GM12875 (cell line): ENCODE data around the gene FYN.

Source experiments
- H3K4me3 ChIP-seq: one replicate; pipeline ENCODE4 v1.5.1; 2011; ENCODE audit warnings: low read depth, low read length, control low read depth
- TF ChIP-seq, protein P1 (sequence below): IDR thresholded peaks from 2 replicates; pipeline ENCODE4 v1.5.1; 2011; ENCODE audit warnings: low read depth, mild to moderate bottlenecking, control low read depth, inconsistent platforms, low read length, moderate library complexity, borderline replicate concordance; ENCODE audit not compliant: insufficient read depth

The FYN gene

DNA sequence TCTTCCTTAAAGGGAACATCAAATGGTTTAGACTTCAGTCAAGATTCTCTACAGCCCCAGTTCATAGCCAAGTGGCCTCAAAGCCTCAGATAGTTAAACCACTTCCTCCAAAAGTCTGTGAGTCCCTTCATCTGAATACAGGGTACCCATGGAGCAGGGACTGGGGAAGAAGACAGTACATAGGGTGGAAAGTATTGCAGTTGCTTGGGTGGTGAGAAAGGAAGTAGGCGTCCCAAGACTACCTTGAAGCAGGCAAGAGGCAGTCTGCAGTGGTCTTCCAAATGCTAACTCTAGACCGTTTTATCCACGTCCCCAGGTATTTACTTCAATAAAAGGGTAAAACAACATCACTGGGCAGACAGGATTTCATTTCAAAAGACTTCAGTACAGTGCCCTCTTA lies 2.0 kb downstream of the FYN start:
- H3K4me3 ChIP-seq = no peak overlapping the region
- TF ChIP-seq, protein P1, sequence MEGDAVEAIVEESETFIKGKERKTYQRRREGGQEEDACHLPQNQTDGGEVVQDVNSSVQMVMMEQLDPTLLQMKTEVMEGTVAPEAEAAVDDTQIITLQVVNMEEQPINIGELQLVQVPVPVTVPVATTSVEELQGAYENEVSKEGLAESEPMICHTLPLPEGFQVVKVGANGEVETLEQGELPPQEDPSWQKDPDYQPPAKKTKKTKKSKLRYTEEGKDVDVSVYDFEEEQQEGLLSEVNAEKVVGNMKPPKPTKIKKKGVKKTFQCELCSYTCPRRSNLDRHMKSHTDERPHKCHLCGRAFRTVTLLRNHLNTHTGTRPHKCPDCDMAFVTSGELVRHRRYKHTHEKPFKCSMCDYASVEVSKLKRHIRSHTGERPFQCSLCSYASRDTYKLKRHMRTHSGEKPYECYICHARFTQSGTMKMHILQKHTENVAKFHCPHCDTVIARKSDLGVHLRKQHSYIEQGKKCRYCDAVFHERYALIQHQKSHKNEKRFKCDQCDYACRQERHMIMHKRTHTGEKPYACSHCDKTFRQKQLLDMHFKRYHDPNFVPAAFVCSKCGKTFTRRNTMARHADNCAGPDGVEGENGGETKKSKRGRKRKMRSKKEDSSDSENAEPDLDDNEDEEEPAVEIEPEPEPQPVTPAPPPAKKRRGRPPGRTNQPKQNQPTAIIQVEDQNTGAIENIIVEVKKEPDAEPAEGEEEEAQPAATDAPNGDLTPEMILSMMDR = no peak

DNA sequence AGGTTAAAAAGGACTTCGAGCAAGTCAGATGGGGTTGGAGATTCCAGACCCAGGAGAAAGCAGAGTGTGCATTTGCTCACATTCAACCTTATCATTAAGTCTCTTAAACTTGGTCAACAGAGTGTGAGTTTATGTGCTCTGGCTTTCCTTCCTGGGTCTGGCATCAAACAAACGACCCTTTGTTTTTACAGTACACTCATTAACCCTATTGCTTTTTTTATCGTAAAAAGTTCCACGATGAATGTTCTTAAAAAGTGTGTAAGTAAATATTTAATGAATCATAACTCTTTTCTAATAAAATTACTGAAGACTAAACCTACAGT lies 2.5 kb downstream of the FYN start:
- TF ChIP-seq, protein P1 = no peak
- no peak overlapping the region for H3K4me3 ChIP-seq

DNA sequence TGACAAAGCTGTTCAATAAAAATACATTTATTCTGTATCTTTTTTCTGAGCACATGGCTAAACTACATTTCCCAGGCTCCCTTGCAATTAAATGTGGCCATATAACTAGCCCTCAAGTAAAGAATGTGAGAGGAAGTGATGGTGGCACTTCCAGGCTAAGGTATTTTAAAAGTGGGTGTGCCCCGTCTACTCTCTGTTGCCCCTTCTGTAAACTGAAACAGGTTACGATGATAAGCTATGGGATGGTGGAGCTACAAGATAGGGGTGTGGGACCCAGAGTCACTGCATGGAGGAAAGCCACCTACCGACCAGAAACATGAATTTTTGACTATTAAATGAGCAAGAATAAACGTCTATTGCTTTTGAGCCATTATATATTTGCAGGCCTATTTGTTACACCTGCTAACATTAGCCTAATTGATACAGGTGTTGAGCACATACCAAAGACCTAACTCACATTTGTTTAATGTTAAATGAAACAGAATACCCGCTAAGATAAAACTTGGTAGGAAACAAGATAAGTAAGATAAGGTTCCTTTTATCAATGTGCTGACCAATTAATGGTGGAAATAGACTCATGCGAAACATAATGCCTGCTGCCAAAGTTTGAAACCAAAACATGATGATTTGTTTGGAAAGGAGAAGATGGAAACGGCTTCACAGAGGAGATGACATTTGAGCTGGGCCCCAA lies 3.1 kb downstream of the FYN start:
- TF ChIP-seq, protein P1 = no peak
- no peak overlapping the region for H3K4me3 ChIP-seq

DNA sequence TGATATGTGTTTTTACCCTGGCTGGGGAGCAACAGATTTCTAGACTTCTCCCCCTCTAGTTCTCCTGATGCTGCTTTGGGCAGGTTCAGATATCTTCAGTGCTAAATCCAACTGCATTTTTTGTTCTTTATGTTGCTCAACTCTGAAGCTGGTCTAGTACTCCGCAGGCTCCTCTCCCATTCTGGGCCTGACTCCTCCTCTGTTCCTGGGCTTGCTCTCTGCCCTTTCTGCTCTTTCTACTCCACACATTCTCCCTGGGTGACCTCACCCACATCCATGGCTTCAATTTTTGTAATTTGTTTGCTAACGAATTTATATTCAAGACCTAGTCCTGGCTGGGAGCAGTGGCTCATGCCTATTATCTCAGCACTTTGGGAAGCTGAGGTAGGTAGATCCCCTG lies 6.4 kb downstream of the FYN start:
- H3K4me3 ChIP-seq = no peak overlapping the region
- TF ChIP-seq, protein P1 = no peak

- H3K4me3 ChIP-seq = no peak overlapping the region
- TF ChIP-seq, protein P1 = no peak
Measured at GRCh38 chr6:111865909-111866546, 7.2 kb downstream of the FYN start.

DNA sequence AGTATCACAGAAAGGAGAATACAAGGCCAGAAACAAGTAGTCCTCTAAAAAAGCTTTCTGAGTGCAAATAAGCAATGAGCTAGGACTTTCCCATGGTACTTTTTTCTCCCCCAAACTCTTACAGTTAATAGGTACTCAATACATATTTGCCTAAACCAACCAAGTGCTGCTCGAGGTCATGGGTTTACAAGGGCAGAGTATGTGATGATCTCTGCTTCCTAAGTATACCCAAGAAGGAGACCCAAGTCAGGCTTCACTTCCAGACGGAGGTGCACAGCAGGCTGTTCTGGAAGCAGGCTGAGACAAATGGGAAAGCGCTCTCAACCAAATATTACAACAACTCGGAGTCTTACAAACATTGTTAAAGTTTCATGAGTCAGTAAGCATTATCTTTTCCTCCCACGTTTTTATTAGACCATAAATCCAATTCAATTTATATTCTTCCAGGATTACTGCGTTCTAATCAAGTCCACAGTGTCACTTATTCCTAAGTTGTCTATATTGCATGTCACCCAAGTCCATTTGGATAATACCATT lies 8.1 kb downstream of the FYN start:
- no peak overlapping the region for H3K4me3 ChIP-seq
- TF ChIP-seq, protein P1 = no peak

DNA sequence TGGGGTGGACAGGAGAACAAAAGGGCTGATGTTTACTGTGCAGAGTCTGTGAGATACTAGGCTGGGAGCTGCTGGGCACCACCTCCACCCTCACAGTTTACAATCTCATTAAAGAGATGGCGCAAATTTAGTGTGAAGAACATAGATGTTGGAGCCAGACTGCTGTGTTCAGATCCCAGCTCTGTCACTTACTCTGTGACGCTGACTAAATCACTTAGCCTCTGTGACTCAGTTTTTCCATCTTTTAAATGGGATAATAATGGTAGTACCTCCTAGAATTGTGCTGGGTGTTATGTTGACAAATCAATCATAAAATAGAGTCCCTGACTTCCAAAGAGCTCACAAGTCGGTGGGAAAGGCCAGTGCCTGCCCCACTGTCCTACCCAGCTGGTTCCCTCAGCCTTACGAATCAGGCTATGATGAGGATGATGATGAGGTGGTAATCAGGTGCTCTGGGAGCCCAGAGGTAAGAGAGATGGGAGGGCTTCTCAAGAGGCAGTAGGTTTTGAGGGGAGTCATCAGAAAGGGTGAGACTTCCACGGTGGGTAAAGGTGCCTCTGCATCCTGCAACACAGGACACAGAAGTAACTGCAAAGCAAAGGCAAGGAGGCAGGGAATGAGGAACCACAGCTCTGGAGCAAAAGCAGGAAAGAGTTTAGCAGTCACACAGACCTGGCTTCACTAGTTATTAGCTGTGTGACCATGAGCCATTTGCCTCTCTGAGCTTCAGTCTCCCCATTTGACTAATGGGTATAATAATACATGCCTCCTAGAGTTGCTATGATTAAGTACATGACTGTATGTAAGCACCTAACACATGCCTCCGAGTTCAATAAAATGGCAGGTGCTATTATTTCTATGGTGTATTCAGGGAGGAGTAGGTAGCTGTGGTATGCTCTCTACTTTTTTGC lies 8.9 kb downstream of the FYN start:
- H3K4me3 ChIP-seq = no peak overlapping the region
- TF ChIP-seq, protein P1 = no peak
